Endodermal cell (in vitro differentiated cells): ENCODE results near the gene AKAP12. TPM values are rescaled to one million over a fixed set of nuclear protein-coding genes. Genes with fewer than 3 reads are reported as not detected.

Experiments used
- DNase-seq: peaks from one replicate; pipeline ENCODE4 v3.0.0-alpha.2; 2017
- H3K27ac ChIP-seq: 2 replicates; pipeline ENCODE4 v1.5.1; 2013; ENCODE audit warnings: mild to moderate bottlenecking, low read depth, low read length, moderate library complexity
- H3K27me3 ChIP-seq: 2 replicates; pipeline ENCODE4 v1.6.1; 2013; ENCODE audit warnings: mild to moderate bottlenecking, low read length, moderate library complexity; ENCODE audit not compliant: insufficient read depth, control insufficient read depth, poor library complexity, severe bottlenecking
- H3K36me3 ChIP-seq: 2 replicates; pipeline ENCODE4 v1.7.0; 2013; ENCODE audit warnings: mild to moderate bottlenecking, low read length, moderate library complexity; ENCODE audit not compliant: control insufficient read depth, insufficient read depth
- H3K4me1 ChIP-seq: one replicate; pipeline ENCODE4 v1.7.0; 2013; ENCODE audit warnings: low read length; ENCODE audit not compliant: control insufficient read depth, insufficient read depth
- H3K4me3 ChIP-seq: 2 replicates; pipeline ENCODE4 v1.5.1; 2013; ENCODE audit warnings: mild to moderate bottlenecking, low read length, moderate library complexity
- H3K9ac ChIP-seq: 2 replicates; pipeline ENCODE4 v1.6.1; 2013; ENCODE audit warnings: mild to moderate bottlenecking, low read length, moderate library complexity; ENCODE audit not compliant: poor library complexity, severe bottlenecking; ENCODE audit errors: extremely low read depth
- H3K9me3 ChIP-seq: 2 replicates; pipeline ENCODE4 v1.6.1; 2013; ENCODE audit warnings: mild to moderate bottlenecking, low read length, moderate library complexity; ENCODE audit not compliant: control insufficient read depth
- H3K27ac Mint-ChIP-seq: 2 replicates; pipeline ENCODE4 v1.8.0; 2020; ENCODE audit warnings: mixed read lengths
- H3K27me3 Mint-ChIP-seq: 2 replicates; pipeline ENCODE4 v1.8.0; 2021; ENCODE audit warnings: mild to moderate bottlenecking, mixed read lengths; ENCODE audit not compliant: insufficient read depth
- H3K36me3 Mint-ChIP-seq: 2 replicates; pipeline ENCODE4 v1.8.0; 2020; ENCODE audit warnings: low read depth, mixed read lengths
- H3K4me1 Mint-ChIP-seq: 2 replicates; pipeline ENCODE4 v1.8.0; 2020; ENCODE audit warnings: mixed read lengths
- H3K4me3 Mint-ChIP-seq: 2 replicates; pipeline ENCODE4 v1.8.0; 2020; ENCODE audit warnings: mild to moderate bottlenecking, moderate library complexity, mixed read lengths
- H3K9me3 Mint-ChIP-seq: 2 replicates; pipeline ENCODE4 v1.8.0; 2020; ENCODE audit warnings: mild to moderate bottlenecking, mixed read lengths
- WGBS, 2 experiments: methylation state at CpG; one replicate each; pipeline versions ENCODE4 v1.1.5 to v1.1.7; 2013; ENCODE audit warnings: missing lambda C conversion rate in 2 of 2, mixed read lengths in 1 of 2; ENCODE audit not compliant: insufficient coverage in 1 of 2, insufficient read length in 1 of 2; 5-methylcytosine and 5-hydroxymethylcytosine counted together
- total RNA-seq, 2 donors: library from RNA; stranded (reverse); fragmentation: NEBNext Ultra II Directional in 1 of 2; extraction: Animal tissue kit (Norgen Biotek cat#: 25700) in 1 of 2; gene quantifications; 2 replicates in 1 of 2; 3 replicates in 1 of 2; pipeline ENCODE4 v1.2.1, GENCODE V29; 2021
- TF ChIP-seq, protein P1 (sequence below): fragments of 200-600 bp; sonication (generic); conservative IDR thresholded peaks from 2 replicates; pipeline ENCODE4 v1.5.0; 2021; ENCODE audit warnings: antibody characterized with exemption, mild to moderate bottlenecking

Gene AKAP12
- total RNA-seq, 2 donors from 2014 or later: 27.3 to 33.3 TPM

DNA sequence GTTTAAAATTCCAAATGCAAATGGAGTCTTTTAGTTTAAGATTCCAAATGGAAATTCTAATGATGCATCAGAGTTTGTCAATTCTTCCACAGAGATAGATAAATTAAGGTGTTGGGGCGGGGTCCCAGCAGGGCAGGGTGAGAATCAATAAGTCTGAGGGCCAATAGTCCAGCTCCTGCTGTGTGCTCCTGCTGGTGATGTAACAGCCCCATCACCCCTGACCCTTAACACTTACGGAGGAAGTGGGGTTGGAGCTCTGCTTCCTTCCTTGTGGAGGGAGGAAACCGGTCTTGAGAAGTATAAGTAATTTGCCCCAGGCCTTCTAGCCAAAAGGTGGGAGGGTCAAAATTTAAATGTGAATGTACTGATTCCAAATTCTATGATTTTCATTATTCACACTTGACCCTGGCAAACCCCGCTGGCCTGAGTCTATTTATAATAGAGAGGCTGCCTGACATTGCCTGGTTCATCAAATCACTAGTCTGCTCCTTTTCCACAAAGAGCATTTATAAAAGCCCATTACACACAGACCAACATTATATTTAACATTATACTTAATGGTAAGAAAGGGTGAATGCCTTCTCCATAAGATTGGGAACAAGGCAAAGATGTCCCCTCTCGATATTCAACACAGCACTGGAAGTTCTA lies 134.4 kb downstream of the AKAP12 start:
- peaks cover 3% of the 10 kb centered on the region for H3K9me3 Mint-ChIP-seq
- no peaks in the 10 kb centered on the region for H3K27me3 Mint-ChIP-seq
- no peak overlapping the region for H3K4me3 Mint-ChIP-seq
- 50 to 64% methylated on average over 2 to 5 of the region's 5 CpGs for WGBS, 2 experiments
- peak; percentile 71 for DNase-seq
- H3K36me3 Mint-ChIP-seq: peaks cover 26% of the 10 kb centered on the region
- Histone ChIP-seq H3K27me3 (no peaks in the 10 kb centered on the region), H3K27ac (peak overlapping the region; percentile 80), H3K9ac (peak overlapping the region; percentile 19), H3K4me1 (peaks cover 7% of the 10 kb centered on the region), H3K4me3 (no peak overlapping the region), H3K9me3 (peaks cover 5% of the 10 kb centered on the region), H3K36me3 (peaks cover 37% of the 10 kb centered on the region)
- TF ChIP-seq, protein P1, sequence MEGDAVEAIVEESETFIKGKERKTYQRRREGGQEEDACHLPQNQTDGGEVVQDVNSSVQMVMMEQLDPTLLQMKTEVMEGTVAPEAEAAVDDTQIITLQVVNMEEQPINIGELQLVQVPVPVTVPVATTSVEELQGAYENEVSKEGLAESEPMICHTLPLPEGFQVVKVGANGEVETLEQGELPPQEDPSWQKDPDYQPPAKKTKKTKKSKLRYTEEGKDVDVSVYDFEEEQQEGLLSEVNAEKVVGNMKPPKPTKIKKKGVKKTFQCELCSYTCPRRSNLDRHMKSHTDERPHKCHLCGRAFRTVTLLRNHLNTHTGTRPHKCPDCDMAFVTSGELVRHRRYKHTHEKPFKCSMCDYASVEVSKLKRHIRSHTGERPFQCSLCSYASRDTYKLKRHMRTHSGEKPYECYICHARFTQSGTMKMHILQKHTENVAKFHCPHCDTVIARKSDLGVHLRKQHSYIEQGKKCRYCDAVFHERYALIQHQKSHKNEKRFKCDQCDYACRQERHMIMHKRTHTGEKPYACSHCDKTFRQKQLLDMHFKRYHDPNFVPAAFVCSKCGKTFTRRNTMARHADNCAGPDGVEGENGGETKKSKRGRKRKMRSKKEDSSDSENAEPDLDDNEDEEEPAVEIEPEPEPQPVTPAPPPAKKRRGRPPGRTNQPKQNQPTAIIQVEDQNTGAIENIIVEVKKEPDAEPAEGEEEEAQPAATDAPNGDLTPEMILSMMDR: no peak
- peak overlapping the region; percentile 45 for H3K27ac Mint-ChIP-seq
- H3K4me1 Mint-ChIP-seq: peaks cover 7% of the 10 kb centered on the region

DNA sequence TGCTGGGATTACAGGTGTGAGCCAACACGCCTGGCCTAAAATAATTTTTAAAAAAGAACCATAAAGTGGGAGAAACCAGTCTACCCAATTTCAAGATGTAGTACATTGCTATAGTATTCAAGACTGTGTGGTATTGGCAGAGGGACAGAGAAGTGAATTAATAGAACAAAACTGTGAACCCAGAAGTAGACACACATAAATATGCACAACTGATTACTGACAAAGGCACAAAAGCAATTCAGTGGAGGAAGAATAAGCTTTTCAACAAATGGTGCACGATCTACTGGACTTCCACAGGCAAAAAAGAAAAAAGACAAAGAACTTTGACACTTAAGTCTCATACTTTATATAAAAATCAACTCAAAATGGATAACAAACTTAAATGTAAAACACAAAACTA lies 136.1 kb downstream of the AKAP12 start:
- 80 to 94% methylated on average over 1 to 2 of the region's 2 CpGs for WGBS, 2 experiments
- Histone ChIP-seq H3K27me3 (no peaks in the 10 kb centered on the region), H3K36me3 (peaks cover 25% of the 10 kb centered on the region), H3K9me3 (peaks cover 5% of the 10 kb centered on the region), H3K4me3 (no peak overlapping the region), H3K4me1 (peaks cover 7% of the 10 kb centered on the region), H3K27ac (peak overlapping the region; percentile 58), H3K9ac (no peak overlapping the region)
- H3K36me3 Mint-ChIP-seq: peaks cover 20% of the 10 kb centered on the region
- no peak overlapping the region for H3K4me3 Mint-ChIP-seq
- TF ChIP-seq, protein P1: no peak
- H3K9me3 Mint-ChIP-seq: peaks cover 3% of the 10 kb centered on the region
- no peak for DNase-seq
- H3K4me1 Mint-ChIP-seq: peaks cover 13% of the 10 kb centered on the region
- H3K27me3 Mint-ChIP-seq: no peaks in the 10 kb centered on the region
- no peak overlapping the region for H3K27ac Mint-ChIP-seq

DNA sequence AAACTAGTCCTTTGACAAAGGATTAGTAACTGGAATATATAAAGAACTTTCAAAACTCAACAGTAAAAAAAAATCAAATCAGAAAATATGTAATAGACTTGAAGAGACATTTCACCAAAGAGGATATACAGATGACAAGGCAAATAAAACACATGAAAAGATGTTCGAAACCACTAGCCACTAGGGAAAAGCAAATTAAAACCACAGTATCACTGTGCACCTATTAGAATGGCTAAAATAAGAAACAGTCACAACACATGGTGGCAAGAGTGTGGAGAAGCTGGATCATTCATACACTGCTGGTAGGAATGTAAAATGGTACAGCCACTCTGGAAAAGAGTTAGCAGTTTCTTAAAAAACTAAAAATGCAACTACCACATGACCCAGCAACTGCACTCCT lies 136.7 kb downstream of the AKAP12 start:
- TF ChIP-seq, protein P1: no peak
- Mint-ChIP-seq H3K9me3 (peaks cover 3% of the 10 kb centered on the region), H3K4me1 (peaks cover 15% of the 10 kb centered on the region), H3K27ac (no peak overlapping the region), H3K4me3 (no peak overlapping the region), H3K27me3 (no peaks in the 10 kb centered on the region), H3K36me3 (peaks cover 16% of the 10 kb centered on the region)
- H3K9ac ChIP-seq: no peak overlapping the region
- H3K27me3 ChIP-seq: no peaks in the 10 kb centered on the region
- H3K36me3 ChIP-seq: peaks cover 20% of the 10 kb centered on the region
- H3K9me3 ChIP-seq: peaks cover 5% of the 10 kb centered on the region
- peaks cover 7% of the 10 kb centered on the region for H3K4me1 ChIP-seq
- H3K4me3 ChIP-seq: no peak overlapping the region
- peak overlapping the region; percentile 58 for H3K27ac ChIP-seq
- DNase-seq: no peak
- 94 to 100% methylated on average over 1 of the region's 1 CpG for WGBS, 2 experiments
